Measurements from ENCODE around the gene TSPAN18. TPM values are rescaled to one million over a fixed set of nuclear protein-coding genes. Genes with fewer than 3 reads are reported as not detected.

Gene TSPAN18
- total RNA-seq, 4 donors from 2014 or later = 2.6 to 28.9 (median 4.9) TPM

- in situ Hi-C loops (cut with MboI; ENCODE audit: low pct_ligation_motif_present in 1 of 4, low pct_unique_long_range_greater_than_20kb in 1 of 4, low sequenced_read_pairs in 3 of 4) = no loop called here
- TF ChIP-seq CTCF (IDR thresholded peaks at IDR 0.05) (no peak), EP300 (IDR thresholded peaks at IDR 0.05; ENCODE audit: low read depth) (no peak), POLR2A (IDR thresholded peaks at IDR 0.05) (no peak), POLR2AphosphoS5 (IDR thresholded peaks at IDR 0.05) (no peak)
- 83% methylated on average over 6 of the region's 6 CpGs; no CpG with 5 or more reads in 1 of the 2 donors for WGBS, 2 donors (ENCODE audit: low coverage in 1 of 2)
- DNase-seq = no peak
- intact Hi-C loops (cut with DNase I; ENCODE audit: low total_unique reads) = no loop called here
- H3K9me3 ChIP-seq = no peaks in the 10 kb centered on the region
- peaks cover 7 to 24% (median 15%) of the 10 kb centered on the region in 4 donors for H3K4me1 ChIP-seq
- peaks cover 13% of the 10 kb centered on the region for H3K27me3 ChIP-seq
- H3K36me3 ChIP-seq = no peaks in the 10 kb centered on the region
- H3K4me3 ChIP-seq = no peak overlapping the region
- peak overlapping the region; percentile 33 to 82 (median 66) for H3K27ac ChIP-seq
These were observed 106.6 kb downstream of the TSPAN18 start for GRCh38 chr11:44833221-44833876.

- Histone ChIP-seq H3K27me3 (peaks cover 13% of the 10 kb centered on the region), H3K9me3 (no peaks in the 10 kb centered on the region), H3K27ac (peak overlapping the region; percentile 33 to 82 (median 66)), H3K4me1 (peaks cover 7 to 24% (median 15%) of the 10 kb centered on the region in 4 donors), H3K4me3 (no peak overlapping the region), H3K36me3 (no peaks in the 10 kb centered on the region)
- WGBS, 2 donors (ENCODE audit: low coverage in 1 of 2) = 41 to 53% methylated on average over 4 to 8 of the region's 8 CpGs
- intact Hi-C loops (cut with DNase I; ENCODE audit: low total_unique reads) = no loop called here
- DNase-seq = no peak
- in situ Hi-C loops (cut with MboI; ENCODE audit: low pct_ligation_motif_present in 1 of 4, low pct_unique_long_range_greater_than_20kb in 1 of 4, low sequenced_read_pairs in 3 of 4) = no loop called here
- TF ChIP-seq POLR2AphosphoS5 (IDR thresholded peaks at IDR 0.05) (no peak), POLR2A (IDR thresholded peaks at IDR 0.05) (no peak), EP300 (IDR thresholded peaks at IDR 0.05; ENCODE audit: low read depth) (no peak), CTCF (IDR thresholded peaks at IDR 0.05) (no peak)
These were observed 107.2 kb downstream of the TSPAN18 start for GRCh38 chr11:44833877-44834452.

- in situ Hi-C loops (cut with MboI; ENCODE audit: low pct_ligation_motif_present in 1 of 4, low pct_unique_long_range_greater_than_20kb in 1 of 4, low sequenced_read_pairs in 3 of 4) = no loop called here
- Histone ChIP-seq H3K27ac (peak overlapping the region; percentile 33 to 82 (median 66)), H3K36me3 (no peaks in the 10 kb centered on the region), H3K9me3 (no peaks in the 10 kb centered on the region), H3K27me3 (peaks cover 13% of the 10 kb centered on the region), H3K4me3 (no peak overlapping the region), H3K4me1 (peaks cover 7 to 24% (median 15%) of the 10 kb centered on the region in 4 donors)
- TF ChIP-seq POLR2A (IDR thresholded peaks at IDR 0.05) (no peak), EP300 (IDR thresholded peaks at IDR 0.05; ENCODE audit: low read depth) (no peak), POLR2AphosphoS5 (IDR thresholded peaks at IDR 0.05) (no peak), CTCF (IDR thresholded peaks at IDR 0.05) (no peak)
- intact Hi-C loops (cut with DNase I; ENCODE audit: low total_unique reads) = no loop called here
- DNase-seq = no peak
- WGBS, 2 donors (ENCODE audit: low coverage in 1 of 2) = 67 to 88% methylated on average over 1 to 6 of the region's 6 CpGs
These were observed 108.1 kb downstream of the TSPAN18 start for GRCh38 chr11:44834846-44835245.

- 31 to 43% methylated on average over 4 of the region's 4 CpGs for whole genome bisulfite sequencing, 2 donors (ENCODE audit: low coverage in 1 of 2)
- TF ChIP-seq POLR2AphosphoS5 (IDR thresholded peaks at IDR 0.05) (no peak), CTCF (IDR thresholded peaks at IDR 0.05) (no peak), EP300 (IDR thresholded peaks at IDR 0.05; ENCODE audit: low read depth) (no peak), POLR2A (IDR thresholded peaks at IDR 0.05) (no peak)
- Histone ChIP-seq H3K27ac (peak overlapping the region; percentile 33 to 82 (median 66)), H3K27me3 (peaks cover 13% of the 10 kb centered on the region), H3K4me3 (no peak overlapping the region), H3K9me3 (no peaks in the 10 kb centered on the region), H3K36me3 (no peaks in the 10 kb centered on the region), H3K4me1 (peaks cover 7 to 24% (median 15%) of the 10 kb centered on the region in 4 donors)
- in situ Hi-C loops (cut with MboI; ENCODE audit: low pct_ligation_motif_present in 1 of 4, low pct_unique_long_range_greater_than_20kb in 1 of 4, low sequenced_read_pairs in 3 of 4) = no loop called here
- DNase-seq = no peak
- intact Hi-C loops (cut with DNase I; ENCODE audit: low total_unique reads) = no loop called here
These were observed 108.5 kb downstream of the TSPAN18 start for GRCh38 chr11:44835296-44835695.

Data from transverse colon (tissue), 4 donors.